HepG2 (cell line): ENCODE results near the gene ARHGAP26.

Experiments
- CTCF ChIP-seq: sonication (generic); formaldehyde crosslinking; IDR thresholded peaks from 2 replicates; pipeline ENCODE4 v1.5.0; 2020; ENCODE audit warnings: mild to moderate bottlenecking, missing genetic modification reagents, moderate library complexity
- ZNF761 ChIP-seq: sonication (generic); formaldehyde crosslinking; conservative IDR thresholded peaks from 2 replicates; pipeline ENCODE4 v1.4.0; 2020; ENCODE audit warnings: mild to moderate bottlenecking, missing genetic modification reagents
- TF ChIP-seq, protein P1 (sequence below): sonication (generic); formaldehyde crosslinking; IDR thresholded peaks from 2 replicates; pipeline ENCODE4 v1.4.0; 2020; ENCODE audit warnings: missing genetic modification reagents

DNA sequence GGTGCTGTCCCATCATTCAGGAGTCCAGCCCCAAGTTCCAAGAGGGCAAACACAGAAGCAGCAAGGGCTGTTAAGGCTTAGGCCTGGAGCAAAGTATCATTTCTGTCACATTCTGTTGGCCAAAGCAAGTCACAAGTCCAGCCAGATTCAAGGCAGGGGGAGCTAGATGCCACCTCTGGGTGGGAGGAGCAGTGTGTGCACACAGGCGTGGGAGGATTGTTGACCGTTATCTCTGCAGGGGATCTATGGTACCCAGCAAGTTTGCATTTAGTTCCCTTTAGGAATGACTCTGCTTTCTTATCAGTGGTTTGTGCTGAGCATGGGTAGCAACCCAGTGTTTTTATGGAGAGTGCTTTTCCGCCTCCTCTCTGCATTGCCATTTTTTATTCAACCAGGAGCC, 354.4 kb downstream of the ARHGAP26 start:
- TF ChIP-seq CTCF (CRISPR knock-in tag) (peak; percentile 30), ZNF761 (CRISPR knock-in tag) (no peak)
- TF ChIP-seq, protein P1, sequence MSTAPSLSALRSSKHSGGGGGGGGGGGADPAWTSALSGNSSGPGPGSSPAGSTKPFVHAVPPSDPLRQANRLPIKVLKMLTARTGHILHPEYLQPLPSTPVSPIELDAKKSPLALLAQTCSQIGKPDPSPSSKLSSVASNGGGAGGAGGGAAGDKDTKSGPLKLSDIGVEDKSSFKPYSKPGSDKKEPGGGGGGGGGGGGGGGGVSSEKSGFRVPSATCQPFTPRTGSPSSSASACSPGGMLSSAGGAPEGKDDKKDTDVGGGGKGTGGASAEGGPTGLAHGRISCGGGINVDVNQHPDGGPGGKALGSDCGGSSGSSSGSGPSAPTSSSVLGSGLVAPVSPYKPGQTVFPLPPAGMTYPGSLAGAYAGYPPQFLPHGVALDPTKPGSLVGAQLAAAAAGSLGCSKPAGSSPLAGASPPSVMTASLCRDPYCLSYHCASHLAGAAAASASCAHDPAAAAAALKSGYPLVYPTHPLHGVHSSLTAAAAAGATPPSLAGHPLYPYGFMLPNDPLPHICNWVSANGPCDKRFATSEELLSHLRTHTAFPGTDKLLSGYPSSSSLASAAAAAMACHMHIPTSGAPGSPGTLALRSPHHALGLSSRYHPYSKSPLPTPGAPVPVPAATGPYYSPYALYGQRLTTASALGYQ (CRISPR knock-in tag) = no peak
